SK-N-SH (cell line): ENCODE measurements around the gene MAP1LC3B. TPM values are rescaled to one million over a fixed set of nuclear protein-coding genes. Genes with fewer than 3 reads are reported as not detected.

Source experiments
- CTCF ChIA-PET: fragments of 300-600, 350-600 bp; formaldehyde crosslinking; extraction: SDS; loops from one replicate; lab custom pipeline; 2021; lab: Yijun Ruan, JAX
- POLR2A ChIA-PET: fragments of 350-600 bp; sonication (Branson Sonifier 250); formaldehyde crosslinking; extraction: SDS; loops from one replicate; lab custom pipeline; 2020; ENCODE audit warnings: antibody characterized with exemption, inconsistent platforms; lab: Yijun Ruan, JAX
- DNase-seq: peaks from one replicate; pipeline ENCODE4 v3.0.0; 2012
- H2AFZ ChIP-seq: fragments of 200-600 bp; sonication (generic); 2 replicates; pipeline ENCODE4 v1.8.1; 2016; ENCODE audit warnings: antibody characterized with exemption, mild to moderate bottlenecking, low read depth
- H3F3A ChIP-seq: fragments of 200-600 bp; sonication (generic); replicated peaks from 2 replicates; pipeline ENCODE3; 2016; ENCODE audit warnings: antibody characterized with exemption, mild to moderate bottlenecking; ENCODE audit not compliant: insufficient read depth
- H3K27ac ChIP-seq, 2 experiments: fragments of 200-500 bp in 1 of 2; fragments of 200-600 bp in 1 of 2; sonication (Bioruptor generic) in 1 of 2; sonication (generic), shearing (Covaris generic) in 1 of 2; 2 replicates each; pipeline versions ENCODE4 v1.5.1 to v1.6.1; 2014 to 2016; ENCODE audit warnings: low read depth in 2 of 2, inconsistent platforms in 1 of 2, low read length in 1 of 2, mild to moderate bottlenecking in 1 of 2, mixed read lengths in 1 of 2
- H3K27me3 ChIP-seq: fragments of 200-600 bp; sonication (generic), shearing (Covaris generic); 2 replicates; pipeline ENCODE4 v1.6.1; 2016; ENCODE audit warnings: mixed run types; ENCODE audit not compliant: insufficient read depth
- H3K36me3 ChIP-seq, 2 experiments: fragments of 200-500 bp in 1 of 2; fragments of 200-600 bp in 1 of 2; sonication (Bioruptor generic) in 1 of 2; sonication (generic) in 1 of 2; replicated peaks in 1 of 2; 2 replicates each; pipeline versions ENCODE3 to v1.5.1; 2014 to 2016; ENCODE audit warnings: low read length in 1 of 2, mild to moderate bottlenecking in 1 of 2; ENCODE audit not compliant: insufficient read depth in 2 of 2, control insufficient read depth in 1 of 2
- H3K4me1 ChIP-seq, 2 experiments: fragments of 200-500 bp in 1 of 2; fragments of 200-600 bp in 1 of 2; sonication (Bioruptor generic) in 1 of 2; sonication (generic), shearing (Covaris generic) in 1 of 2; 2 replicates each; pipeline versions ENCODE4 v1.5.1 to v1.6.1; 2014 to 2016; ENCODE audit warnings: low read depth in 1 of 2, low read length in 1 of 2, mixed run types in 1 of 2; ENCODE audit not compliant: insufficient read depth in 2 of 2, control insufficient read depth in 1 of 2
- H3K4me2 ChIP-seq: fragments of 200-600 bp; sonication (generic), shearing (Covaris generic); 2 replicates; pipeline ENCODE4 v1.6.1; 2017; ENCODE audit warnings: mixed run types
- H3K4me3 ChIP-seq, 2 experiments: fragments of 200-500 bp in 1 of 2; fragments of 200-600 bp in 1 of 2; sonication (Bioruptor generic) in 1 of 2; sonication (generic), shearing (Covaris generic) in 1 of 2; 2 replicates each; pipeline versions ENCODE4 v1.5.1 to v1.8.1; 2014 to 2016; ENCODE audit warnings: low read depth in 2 of 2, inconsistent platforms in 1 of 2, low read length in 1 of 2, mild to moderate bottlenecking in 1 of 2, mixed read lengths in 1 of 2, moderate library complexity in 1 of 2
- H3K79me2 ChIP-seq: fragments of 200-600 bp; sonication (generic); 2 replicates; pipeline ENCODE4 v1.8.1; 2017; ENCODE audit warnings: mild to moderate bottlenecking; ENCODE audit not compliant: insufficient read depth
- H3K9ac ChIP-seq: fragments of 200-600 bp; sonication (generic); 2 replicates; pipeline ENCODE4 v1.6.1; 2017; ENCODE audit warnings: mixed run types
- H3K9me2 ChIP-seq: fragments of 200-600 bp; sonication (generic); 2 replicates; pipeline ENCODE4 v1.6.1; 2017; ENCODE audit warnings: mixed run types
- H3K9me3 ChIP-seq: fragments of 200-600 bp; sonication (generic); 2 replicates; pipeline ENCODE4 v1.6.1; 2017; ENCODE audit warnings: mixed run types, mild to moderate bottlenecking, moderate library complexity
- H4K20me1 ChIP-seq: fragments of 200-600 bp; sonication (generic); 2 replicates; pipeline ENCODE4 v1.6.1; 2017; ENCODE audit warnings: mild to moderate bottlenecking, mixed run types; ENCODE audit not compliant: insufficient read depth
- CHD2 ChIP-seq: fragments of 150-350 bp; IDR thresholded peaks from 2 replicates; pipeline ENCODE4 v1.6.1; 2018; ENCODE audit warnings: low read length; ENCODE audit not compliant: partially characterized antibody
- CTCF ChIP-seq: fragments of 200-600 bp; sonication (generic); IDR thresholded peaks from 2 replicates; pipeline ENCODE4 v1.6.1; 2017; ENCODE audit warnings: antibody characterized with exemption, mild to moderate bottlenecking, moderate library complexity
- ELF1 ChIP-seq: IDR thresholded peaks from 2 replicates; pipeline ENCODE4 v1.4.0; 2012
- FOSL2 ChIP-seq: IDR thresholded peaks from 2 replicates; pipeline ENCODE4 v1.4.0; 2012; ENCODE audit warnings: low read depth, mild to moderate bottlenecking, moderate library complexity, borderline replicate concordance
- FOXM1 ChIP-seq: IDR thresholded peaks from 2 replicates; pipeline ENCODE4 v1.4.0; 2012; ENCODE audit warnings: low read depth, mild to moderate bottlenecking
- GATA2 ChIP-seq: sonication (generic); formaldehyde crosslinking; IDR thresholded peaks from 2 replicates; pipeline ENCODE4 v1.5.0; 2020; ENCODE audit warnings: mild to moderate bottlenecking, missing genetic modification reagents
- MAX ChIP-seq: IDR thresholded peaks from 2 replicates; pipeline ENCODE4 v1.4.0; 2012; ENCODE audit warnings: low read depth
- NRF1 ChIP-seq: IDR thresholded peaks from 2 replicates; pipeline ENCODE4 v1.6.1; 2012; ENCODE audit warnings: low read depth, mild to moderate bottlenecking, low read length
- PBX3 ChIP-seq: IDR thresholded peaks from 2 replicates; pipeline ENCODE4; 2012
- POLR2AphosphoS5 ChIP-seq: IDR thresholded peaks from 2 replicates; pipeline ENCODE4 v1.6.1; 2012; ENCODE audit warnings: low read depth, low read length
- RAD21 ChIP-seq: IDR thresholded peaks from 2 replicates; pipeline ENCODE4 v1.6.1; 2012; ENCODE audit warnings: mild to moderate bottlenecking, low read length
- RCOR1 ChIP-seq: fragments of 150-350 bp; IDR thresholded peaks from 2 replicates; pipeline ENCODE4 v1.6.1; 2017; ENCODE audit warnings: antibody characterized with exemption, low read length
- RFX5 ChIP-seq: IDR thresholded peaks from 2 replicates; pipeline ENCODE4 v1.6.1; 2012; ENCODE audit warnings: mild to moderate bottlenecking, improper control_type of control experiment, low read length
- RXRA ChIP-seq: IDR thresholded peaks from 2 replicates; pipeline ENCODE4 v1.4.0; 2012; ENCODE audit warnings: low read depth, mild to moderate bottlenecking, borderline replicate concordance
- TAF1 ChIP-seq: IDR thresholded peaks from 2 replicates; pipeline ENCODE4 v1.6.1; 2012; ENCODE audit warnings: low read depth, mild to moderate bottlenecking, low read length, moderate library complexity, borderline replicate concordance
- YY1 ChIP-seq: IDR thresholded peaks from 2 replicates; pipeline ENCODE4 v1.4.0; 2012; ENCODE audit warnings: low read depth, mild to moderate bottlenecking
- ZBTB33 ChIP-seq: IDR thresholded peaks from 2 replicates; pipeline ENCODE4 v1.4.0; 2012; ENCODE audit warnings: low read depth, borderline replicate concordance
- WGBS: methylation state at CpG from one replicate; pipeline ENCODE4 v1.1.6; 2017; ENCODE audit warnings: low lambda C conversion rate; 5-methylcytosine and 5-hydroxymethylcytosine counted together
- polyA plus RNA-seq, 3 experiments: library from polyadenylated mRNA; depleted of rRNA; stranded (reverse); fragments of >200 nt; gene quantifications; 2 replicates each; pipeline ENCODE4 v1.2.3, GENCODE V29; 2012

MAP1LC3B gene
- polyA plus RNA-seq, 1 of the 3 experiments (the other 2 are of a cell fraction): 33.7 TPM

GRCh38 chr16:87372305-87372704, 19.8 kb upstream of the MAP1LC3B start (continued):
- no peak for TF ChIP-seq RXRA
- TF ChIP-seq RAD21: no peak
- no peak for TF ChIP-seq TAF1
- TF ChIP-seq RCOR1: no peak
- TF ChIP-seq CTCF: no peak
- TF ChIP-seq MAX: no peak

- no peaks in the 10 kb centered on the region for H3F3A ChIP-seq
- DNase-seq: no peak
- H3K36me3 ChIP-seq: no peaks in the 10 kb centered on the region
- peaks cover 94% of the 10 kb centered on the region for H3K79me2 ChIP-seq
- H4K20me1 ChIP-seq: peaks cover 55% of the 10 kb centered on the region
- no peaks in the 10 kb centered on the region for H3K27me3 ChIP-seq
- TF ChIP-seq RAD21: no peak
- TF ChIP-seq PBX3: no peak
- TF ChIP-seq ELF1: no peak
- TF ChIP-seq NRF1: no peak
- TF ChIP-seq FOXM1: no peak
- no peak for TF ChIP-seq RFX5
- no peak for TF ChIP-seq CHD2
- TF ChIP-seq YY1: no peak
- no peak for TF ChIP-seq ZBTB33
- no peak for TF ChIP-seq RXRA
- no peak for TF ChIP-seq RCOR1
- no peak for TF ChIP-seq POLR2AphosphoS5
- TF ChIP-seq FOSL2: no peak
- TF ChIP-seq GATA2 (CRISPR knock-in tag): no peak
- H3K9me2 ChIP-seq: no peaks in the 10 kb centered on the region
- ChIA-PET CTCF (interaction anchor here (0.7 to 1.6 kb wide), 3 partner anchors 9 to 49 kb away, joined by 4 to 6 read pairs (median 4); partner anchors contain the start of gene FBXO31), POLR2A (no interaction called here)
- H2AFZ ChIP-seq: no peak overlapping the region
- H3K4me3 ChIP-seq: no peak overlapping the region
- H3K4me1 ChIP-seq: peaks cover 9 to 19% of the 10 kb centered on the region in 2 experiments; a peak in 2 of 4 replicates
- H3K4me2 ChIP-seq: no peak overlapping the region
- 97% methylated on average over 13 of the region's 13 CpGs for WGBS
- no peaks in the 10 kb centered on the region for H3K9me3 ChIP-seq
- H3K27ac ChIP-seq: no peak overlapping the region
- no peak overlapping the region for H3K9ac ChIP-seq
Observed at GRCh38 chr16:87374313-87374712, 17.8 kb upstream of the MAP1LC3B start.
